SHP77 (cell line): ENCODE results near the gene IRGM.
"Not testable (repeated sequence)": the region's sequence is repeated elsewhere in the genome, so short reads cannot be mapped to it uniquely, and the experiment has no call there.

Experiments
- DNase-seq, 2 experiments: peaks; one replicate each; lab custom pipeline; 2025; lab: John Stamatoyannopoulos, UW

The IRGM gene, protein sequence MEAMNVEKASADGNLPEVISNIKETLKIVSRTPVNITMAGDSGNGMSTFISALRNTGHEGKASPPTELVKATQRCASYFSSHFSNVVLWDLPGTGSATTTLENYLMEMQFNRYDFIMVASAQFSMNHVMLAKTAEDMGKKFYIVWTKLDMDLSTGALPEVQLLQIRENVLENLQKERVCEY

DNA sequence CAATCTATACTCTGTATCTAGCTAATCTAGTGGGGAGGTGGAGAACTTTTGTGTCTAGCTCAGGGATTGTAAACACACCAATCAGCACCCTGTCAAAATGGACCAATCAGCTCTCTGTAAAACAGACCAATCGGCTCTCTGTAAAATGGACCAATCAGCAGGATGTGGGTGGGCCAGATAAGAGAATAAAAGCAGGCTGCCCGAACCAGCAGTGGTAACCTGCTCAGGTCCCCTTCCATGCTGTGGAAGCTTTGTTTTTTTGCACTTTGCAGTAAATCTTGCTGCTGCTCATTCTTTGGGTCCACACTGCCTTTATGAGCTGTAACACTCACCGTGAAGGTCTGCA is at the start of gene IRGM:
IRGM (plus strand) TSS at position 214 of the 346 bp plus-strand sequence. CDS start 1,603 bp downstream, outside the sequence.
- DNase-seq = not testable (repeated sequence)

DNA sequence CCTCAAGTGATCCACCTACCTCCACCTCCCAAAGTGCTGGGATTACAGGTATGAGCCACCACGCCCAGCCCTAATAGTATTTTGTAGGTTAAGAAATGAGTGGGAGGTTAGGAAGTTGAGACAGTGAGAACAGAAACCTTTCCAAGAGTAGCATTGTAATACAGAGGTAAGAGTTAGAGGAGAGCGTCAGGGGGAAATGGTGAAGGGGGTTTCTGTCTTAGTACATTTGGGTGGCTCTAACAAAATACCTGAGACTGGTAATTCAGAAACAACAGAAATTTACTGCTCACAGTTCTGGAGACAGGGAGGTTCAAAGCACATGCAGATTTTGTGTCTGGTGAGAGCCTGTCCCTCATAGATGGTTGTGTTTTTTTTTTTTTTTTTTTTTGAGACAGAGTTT is 48.9 kb upstream of the IRGM start:
- DNase-seq = no peak

DNA sequence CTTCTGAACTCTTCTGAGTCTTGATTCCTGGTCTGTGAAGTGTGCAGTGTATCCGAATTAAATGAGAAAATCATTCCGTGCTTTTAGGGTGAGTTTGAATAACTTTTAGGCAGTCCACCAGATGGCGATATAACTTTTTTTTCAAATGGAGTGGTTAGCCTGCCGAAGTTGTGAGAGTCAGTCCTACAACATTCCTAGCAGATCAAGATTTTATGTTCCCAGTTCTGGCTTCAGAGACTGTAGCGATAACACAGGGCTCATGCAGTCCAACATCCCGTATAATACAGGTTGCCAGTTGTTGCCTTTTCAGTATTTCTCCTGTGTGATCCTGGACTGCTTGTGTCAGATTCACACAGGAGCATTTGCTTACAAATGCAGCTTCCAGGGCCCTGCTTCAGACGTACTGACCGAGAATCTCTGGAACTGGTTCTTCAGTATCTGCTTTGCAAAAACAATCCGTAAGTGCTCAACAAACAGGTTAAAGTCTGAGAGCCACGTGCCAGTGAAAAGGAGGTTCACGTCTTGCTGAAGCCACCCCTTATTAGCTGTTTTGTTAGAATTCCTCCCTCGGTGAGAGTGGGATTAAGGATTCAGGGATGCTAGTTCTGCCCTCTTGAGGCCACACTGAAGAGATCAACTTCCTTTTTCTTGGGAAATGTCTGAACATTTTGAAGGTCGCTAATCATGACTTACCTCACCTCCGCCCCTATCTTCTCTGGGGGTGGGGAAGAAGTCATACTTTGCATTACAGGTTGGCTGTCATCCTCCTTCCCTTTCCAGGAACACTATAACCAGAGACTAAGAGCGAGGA is 45.0 kb upstream of the IRGM start:
- peak; percentile 33 to 34 for DNase-seq

DNA sequence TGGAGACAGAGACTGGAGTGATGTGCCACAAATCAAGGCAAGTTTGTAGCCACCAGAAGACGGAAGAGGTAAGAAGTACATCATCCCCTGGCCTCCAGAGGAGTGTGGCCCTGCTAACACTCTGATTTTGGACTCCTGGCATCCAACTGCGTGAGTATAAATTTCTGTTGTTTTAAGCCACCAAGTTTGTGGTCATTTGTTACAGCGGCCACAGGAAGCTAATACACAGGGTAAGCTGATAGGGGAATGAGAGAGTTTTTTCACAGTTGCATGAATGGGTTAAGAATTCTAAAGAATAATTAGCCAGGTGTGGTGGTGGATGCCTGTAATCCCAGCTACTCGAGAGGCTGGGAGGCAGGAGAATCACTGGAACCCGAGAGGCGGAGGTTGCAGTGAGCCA is 41.9 kb upstream of the IRGM start:
- no peak for DNase-seq

DNA sequence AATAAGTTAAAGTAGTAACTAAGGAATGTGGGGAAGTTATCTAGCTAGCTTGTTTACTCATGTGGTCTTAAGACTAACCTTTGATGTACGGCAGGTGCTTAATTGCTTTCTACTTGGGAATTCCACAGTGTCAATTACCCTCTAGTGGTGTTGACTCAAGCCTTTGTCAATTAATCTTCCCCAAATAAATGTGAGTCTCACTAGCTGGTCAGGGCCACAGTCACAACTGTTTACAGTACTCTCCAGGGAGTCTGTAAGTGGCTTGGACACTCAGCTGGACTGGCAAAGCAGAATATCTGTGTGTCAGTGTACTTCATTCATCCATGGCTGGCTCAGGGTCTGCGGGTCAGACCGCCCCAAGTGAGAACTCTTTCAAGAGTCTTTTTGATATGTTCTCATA is 37.0 kb upstream of the IRGM start:
- DNase-seq = peak in 1 of 2 experiments; percentile 5

DNA sequence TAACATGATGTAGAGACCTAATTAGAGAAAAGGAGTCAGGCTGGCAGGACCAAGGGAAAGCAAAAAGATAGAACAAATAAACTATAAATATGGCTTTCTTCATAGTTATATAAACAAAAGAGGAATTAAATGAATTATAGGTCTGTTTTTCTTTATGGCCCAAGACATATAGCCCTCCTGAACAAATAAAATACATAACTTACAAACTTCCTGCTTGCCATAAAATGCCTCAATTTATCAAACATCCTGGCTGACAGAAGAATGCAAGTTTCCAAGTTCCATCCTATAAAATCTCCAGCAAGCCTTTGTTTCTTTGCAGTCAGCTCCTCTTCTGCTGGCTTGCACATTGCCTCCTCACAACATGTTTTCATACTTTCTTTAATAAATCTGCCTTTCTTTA is 31.3 kb upstream of the IRGM start:
- DNase-seq = no peak

DNA sequence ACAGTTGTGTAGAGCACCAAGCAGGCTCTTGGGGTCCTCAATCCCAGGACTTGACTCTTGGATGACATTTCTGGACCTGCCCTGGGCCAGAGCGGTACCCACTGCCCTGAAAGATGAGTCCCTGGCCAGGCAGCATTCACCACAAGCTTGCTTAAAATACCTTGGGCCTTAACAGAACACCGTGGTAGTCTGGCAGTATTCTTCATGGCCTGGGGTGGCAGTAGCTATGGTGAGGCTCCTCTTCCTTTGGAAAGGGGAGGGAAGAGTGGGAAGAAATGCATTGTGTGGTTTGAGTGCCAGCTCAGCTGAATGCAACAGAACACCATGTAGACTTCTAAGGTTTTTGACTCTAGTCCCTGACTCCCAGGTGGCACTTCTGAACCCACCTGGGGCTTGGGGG is 29.4 kb upstream of the IRGM start:
- DNase-seq = no peak

DNA sequence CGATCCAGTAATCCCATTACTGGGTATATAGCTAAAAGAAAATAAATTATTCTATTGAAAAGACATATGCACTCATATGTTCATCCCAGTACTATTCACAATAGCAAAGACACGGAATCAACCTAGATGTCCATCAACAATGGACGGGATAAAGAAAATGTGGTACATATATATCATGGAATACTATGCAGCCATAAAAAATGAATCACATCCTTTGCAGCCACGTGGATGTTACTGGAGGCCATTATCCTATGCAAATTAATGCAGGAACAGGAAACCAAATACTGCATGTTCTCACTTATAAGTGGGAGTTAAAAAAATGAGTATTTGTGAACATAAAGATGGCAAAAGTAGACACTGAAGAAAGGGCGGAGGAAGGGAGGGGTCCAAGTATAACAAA is 16.6 kb upstream of the IRGM start:
- no peak for DNase-seq

DNA sequence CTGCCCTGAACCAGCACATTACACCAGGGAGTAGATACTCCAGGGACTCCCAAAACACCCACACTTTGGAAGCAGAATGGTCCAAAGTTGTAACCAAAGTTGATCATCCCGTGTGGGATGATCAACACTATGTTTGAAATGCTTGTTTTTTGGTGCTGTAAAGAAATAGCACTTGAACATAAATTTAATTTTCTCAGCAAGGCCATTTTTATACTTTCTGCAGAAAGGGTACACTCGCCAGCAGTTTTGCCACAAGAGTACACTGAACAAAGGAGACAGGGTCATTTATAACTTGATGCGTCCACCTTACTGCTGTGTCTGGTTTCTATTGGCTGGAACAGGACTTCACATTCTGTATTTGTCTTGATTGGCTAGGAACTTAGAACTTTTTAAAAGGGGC is 14.5 kb upstream of the IRGM start:
- not testable (repeated sequence) for DNase-seq

DNA sequence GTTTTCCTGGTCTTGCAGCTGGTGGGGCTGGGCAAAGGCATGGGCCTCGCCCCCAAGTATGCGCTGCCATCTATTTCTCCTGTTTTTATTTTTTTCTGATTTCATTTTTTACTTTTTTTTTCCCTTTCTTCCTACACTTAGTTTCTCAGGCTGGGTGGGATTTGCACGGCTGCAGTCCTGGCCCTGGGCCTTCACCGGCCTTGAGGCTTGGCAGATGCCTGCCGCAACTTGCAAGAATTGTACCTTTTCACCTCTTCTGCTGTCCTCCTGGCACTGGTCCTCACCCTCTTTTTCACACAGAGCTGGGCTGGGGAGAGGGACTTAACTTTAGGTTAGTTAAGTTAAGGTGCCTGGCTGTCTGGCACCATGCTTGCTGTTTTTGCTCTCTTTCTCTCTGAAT is 10.3 kb upstream of the IRGM start:
- DNase-seq = no peak

DNA sequence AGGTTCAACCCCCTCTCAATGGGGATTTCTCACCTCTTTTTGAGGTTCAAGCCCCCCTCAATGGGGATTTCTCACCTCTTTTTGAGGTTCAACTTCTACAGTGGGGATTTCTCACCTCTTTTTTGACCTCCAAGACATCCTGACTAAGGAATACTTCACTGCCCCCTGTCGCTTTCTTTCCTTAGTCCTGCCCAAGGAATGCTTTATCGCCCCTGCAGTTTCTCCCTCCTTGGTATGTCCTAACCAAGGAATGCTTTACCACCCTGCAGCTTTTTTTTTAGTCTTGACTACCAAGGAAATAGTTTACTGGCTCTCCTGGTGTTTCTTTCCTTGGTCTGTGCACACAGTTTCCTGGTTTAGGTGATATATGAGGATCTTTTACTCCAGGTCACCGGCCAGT is 9.6 kb upstream of the IRGM start:
- DNase-seq = no peak

DNA sequence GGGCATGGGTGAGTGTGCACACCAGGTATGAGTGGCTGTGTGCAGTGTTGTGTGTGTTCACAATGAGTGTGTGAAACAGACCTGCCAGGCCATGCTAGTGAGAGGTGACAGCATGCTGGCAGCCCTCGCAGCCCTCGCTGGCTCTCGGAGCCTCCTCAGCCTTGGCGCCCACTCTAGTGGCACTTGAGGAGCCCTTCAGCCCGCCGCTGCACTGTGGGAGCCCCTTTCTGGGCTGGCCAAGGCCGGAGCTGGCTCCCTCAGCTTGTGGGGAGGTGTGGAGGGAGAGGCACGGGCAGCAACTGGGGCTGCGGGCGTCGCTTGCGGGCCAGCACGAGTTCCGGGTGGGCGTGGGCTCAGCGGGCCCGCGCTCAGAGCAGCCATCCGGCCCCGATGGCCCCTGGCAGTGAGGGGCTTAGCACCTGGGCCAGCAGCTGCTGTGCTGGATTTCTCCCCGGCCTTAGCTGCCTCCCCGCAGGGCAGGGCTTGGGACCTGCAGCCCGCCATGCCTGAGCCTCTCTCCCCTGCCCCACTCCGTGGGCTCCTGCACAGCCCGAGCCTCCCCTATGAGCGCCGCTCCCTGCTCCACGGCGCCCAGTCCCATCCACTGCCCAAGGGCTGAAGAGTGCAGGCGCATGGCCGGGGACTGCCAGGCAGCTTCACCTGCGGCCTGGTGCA is 999 bp upstream of the IRGM start:
- not testable (repeated sequence) for DNase-seq

DNA sequence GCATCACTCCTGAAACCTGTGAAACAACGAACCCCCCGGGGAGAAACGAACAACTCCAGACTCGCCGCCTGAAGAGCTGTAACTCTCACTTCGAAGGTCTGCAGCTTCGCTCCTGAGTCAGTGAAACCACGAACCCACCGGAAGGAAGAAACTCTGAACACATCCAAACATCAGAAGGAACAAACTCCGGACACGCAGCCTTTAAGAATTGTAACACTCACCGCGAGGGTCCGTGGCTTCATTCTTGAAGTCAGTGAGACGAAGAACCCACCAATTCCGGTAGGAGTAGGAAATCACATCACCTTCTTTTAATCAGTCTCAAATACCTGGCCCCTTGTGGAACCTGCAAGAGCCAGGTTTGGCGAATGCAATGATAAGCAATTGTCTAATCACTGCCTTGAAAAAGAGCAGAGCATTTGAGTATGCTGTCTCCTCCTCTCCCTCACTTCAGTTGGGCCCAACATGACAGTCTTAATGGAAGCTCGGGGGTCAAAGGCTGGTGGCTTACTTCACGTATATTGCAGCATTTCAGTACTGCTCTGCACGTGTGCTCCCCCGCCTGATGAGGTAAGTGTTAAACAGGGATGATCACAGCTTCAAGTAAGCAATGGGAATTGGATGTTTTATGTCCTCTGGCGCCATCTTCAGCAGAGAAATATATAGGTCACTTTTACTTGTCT is 473 bp downstream of the IRGM start:
- peak; percentile 74 to 83 for DNase-seq

DNA sequence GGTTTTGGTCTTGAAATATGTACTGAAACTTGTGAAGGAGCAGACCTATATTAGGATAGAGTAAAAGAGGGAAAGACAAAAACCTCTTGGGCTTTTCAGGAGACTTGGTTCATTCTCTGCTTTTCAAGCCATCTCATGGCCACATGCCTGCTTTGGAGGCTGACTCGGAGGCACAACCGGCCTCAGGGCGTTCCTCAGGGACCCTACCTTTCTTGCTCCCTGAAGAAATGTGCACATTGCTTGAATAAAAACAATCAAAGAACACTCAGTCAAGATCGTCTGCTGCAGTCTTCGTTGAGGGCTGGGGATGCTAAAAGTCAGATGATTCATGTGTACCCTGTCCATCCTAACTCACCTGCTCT is 994 bp downstream of the IRGM start:
- no peak for DNase-seq

DNA sequence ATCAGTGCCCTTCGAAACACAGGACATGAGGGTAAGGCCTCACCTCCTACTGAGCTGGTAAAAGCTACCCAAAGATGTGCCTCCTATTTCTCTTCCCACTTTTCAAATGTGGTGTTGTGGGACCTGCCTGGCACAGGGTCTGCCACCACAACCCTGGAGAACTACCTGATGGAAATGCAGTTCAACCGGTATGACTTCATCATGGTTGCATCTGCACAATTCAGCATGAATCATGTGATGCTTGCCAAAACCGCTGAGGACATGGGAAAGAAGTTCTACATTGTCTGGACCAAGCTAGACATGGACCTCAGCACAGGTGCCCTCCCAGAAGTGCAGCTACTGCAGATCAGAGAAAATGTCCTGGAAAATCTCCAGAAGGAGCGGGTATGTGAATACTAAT is 1.9 kb downstream of the IRGM start:
- no peak for DNase-seq

DNA sequence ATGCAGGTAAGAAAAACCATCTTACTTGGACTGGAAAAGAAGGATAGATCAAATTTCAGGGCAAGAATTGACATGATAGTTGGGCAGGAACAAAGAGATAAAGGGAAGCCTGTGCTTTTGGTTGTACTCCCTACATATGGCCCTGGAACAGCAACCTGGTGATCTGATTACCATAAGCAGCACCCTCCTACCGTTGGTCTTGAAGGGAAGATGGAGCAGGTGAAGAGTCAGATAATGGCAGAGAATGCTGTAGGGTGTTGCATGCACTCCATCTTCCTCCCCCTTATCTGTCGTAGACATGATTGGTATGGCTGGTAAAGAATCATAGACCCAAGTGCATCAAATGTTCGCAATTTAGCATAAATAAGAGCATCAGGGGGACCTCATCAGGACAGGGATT is 4.7 kb downstream of the IRGM start:
- no peak for DNase-seq

DNA sequence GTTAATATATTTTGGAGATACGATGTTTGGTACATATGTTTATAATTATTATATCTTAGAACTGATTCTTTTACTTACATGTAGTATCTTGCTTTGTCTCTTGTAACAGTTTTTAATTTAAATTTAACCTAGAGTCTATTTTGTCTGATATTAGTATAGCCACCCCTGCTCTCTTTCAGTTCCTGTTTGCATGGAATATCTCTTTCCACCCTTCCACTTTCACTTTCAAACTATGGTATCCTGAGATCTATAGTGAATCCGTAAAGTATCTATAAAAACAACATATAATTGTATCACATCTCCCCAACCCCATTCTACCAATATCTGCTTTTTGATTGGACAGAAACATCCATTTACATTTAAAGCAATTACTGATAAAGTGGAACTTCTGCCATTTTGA is 7.2 kb downstream of the IRGM start:
- DNase-seq = no peak

DNA sequence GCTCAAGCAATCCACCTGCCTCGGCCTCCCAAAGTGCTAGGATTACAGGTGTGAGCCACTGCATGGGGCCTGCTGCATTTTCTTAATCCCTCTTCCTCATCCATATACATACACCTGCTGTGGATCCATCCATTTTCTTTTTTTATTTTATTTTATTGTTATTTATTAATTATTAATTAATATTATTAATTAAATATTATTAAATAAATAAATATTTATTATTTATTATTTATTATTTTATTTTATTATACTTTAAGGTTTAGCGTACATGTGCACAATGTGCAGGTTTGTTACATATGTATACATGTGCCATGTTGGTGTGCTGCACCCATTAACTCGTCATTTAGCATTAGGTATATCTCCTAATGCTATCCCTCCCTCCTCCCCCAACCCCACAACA is 10.4 kb downstream of the IRGM start:
- not testable (repeated sequence) for DNase-seq

DNA sequence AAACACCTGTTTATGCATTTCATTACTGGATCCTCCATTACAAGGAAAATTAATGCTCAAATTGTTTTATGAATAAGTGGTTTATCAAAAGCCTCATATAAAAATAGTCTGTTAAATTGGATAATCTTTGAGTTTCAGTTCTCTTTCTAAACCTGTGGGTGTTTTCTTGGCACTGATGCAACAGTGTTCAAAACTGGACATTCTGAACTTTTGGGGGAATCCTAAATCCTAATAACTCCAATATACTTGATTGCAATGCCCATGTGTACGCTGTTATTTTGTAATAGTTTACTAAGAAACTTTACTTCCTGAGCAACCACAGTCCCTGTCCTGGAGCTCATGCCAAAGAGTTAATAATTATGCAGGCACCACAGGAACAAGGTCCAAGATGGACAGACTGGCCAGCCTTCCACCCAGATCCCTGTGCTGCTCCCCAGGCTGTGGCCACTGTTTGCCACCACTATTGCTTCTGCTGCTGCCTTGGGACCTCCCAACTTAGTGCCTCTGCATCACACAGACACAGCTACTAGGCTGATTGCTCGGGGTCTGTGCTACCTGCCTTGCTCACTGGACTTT is 14.0 kb downstream of the IRGM start:
- DNase-seq = no peak

DNA sequence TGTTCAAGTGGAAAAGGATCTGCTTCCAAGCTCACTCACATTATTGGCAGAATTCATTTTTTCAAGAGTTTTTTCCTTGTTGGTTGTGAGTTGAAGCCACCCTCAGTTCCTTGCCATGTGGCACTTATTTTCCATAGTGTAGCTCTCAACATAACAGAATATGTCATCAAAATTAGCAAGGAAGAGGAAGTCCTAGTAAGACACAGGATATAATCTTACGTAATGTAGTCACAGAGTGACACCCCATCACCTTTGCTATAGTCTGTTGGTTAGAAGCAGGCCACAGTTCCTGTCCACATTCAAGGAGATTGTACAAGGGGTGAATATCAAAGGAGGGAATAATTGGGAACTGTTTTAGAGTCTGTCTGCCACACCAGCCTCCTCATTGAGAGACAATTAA is 15.7 kb downstream of the IRGM start:
- DNase-seq = no peak

DNA sequence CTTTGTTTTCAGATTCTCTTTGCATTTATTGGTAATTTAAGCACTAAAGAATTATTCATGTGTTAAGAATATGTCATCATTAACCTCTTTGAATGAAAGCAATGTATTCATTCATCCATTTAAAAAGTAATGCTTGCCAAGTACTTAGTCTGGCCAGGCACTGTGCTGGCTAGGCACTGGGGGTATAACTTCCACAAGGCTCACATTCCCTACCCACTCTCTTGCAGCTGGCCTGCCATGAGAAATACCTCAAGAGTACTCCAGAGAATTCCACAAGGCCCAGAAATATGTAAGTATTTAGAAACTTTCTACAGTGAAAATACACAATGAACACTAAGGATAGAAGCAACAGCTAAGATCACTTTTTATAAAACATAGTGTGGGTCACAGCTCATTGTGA is 33.0 kb downstream of the IRGM start:
- DNase-seq = no peak
